Lower lobe of right lung (tissue), 2 donors: Measurements from ENCODE around the gene LRRTM1. TPM values are rescaled to one million over a fixed set of nuclear protein-coding genes. Genes with fewer than 3 reads are reported as not detected.

ENCODE experiments used
- ATAC-seq, 2 donors: fragments of 200-7000 bp; cut with Tn5 transposase; one replicate each; pipeline ENCODE4 v1.9.1; 2020 to 2022; ENCODE audit warnings: mild to moderate bottlenecking in 2 of 2, moderate library complexity in 2 of 2
- DNase-seq: peaks from one replicate; pipeline ENCODE4 v3.0.0-alpha.2; 2020
- H3K27ac ChIP-seq: fragments of 200-600 bp; one replicate; pipeline ENCODE4 v1.8.0; 2022
- H3K27me3 ChIP-seq: fragments of 200-600 bp; one replicate; pipeline ENCODE4 v1.8.0; 2022; ENCODE audit warnings: low read depth
- H3K36me3 ChIP-seq: fragments of 200-600 bp; one replicate; pipeline ENCODE4 v1.8.0; 2022; ENCODE audit warnings: mild to moderate bottlenecking
- H3K4me1 ChIP-seq: fragments of 200-600 bp; one replicate; pipeline ENCODE4 v1.8.0; 2022
- H3K4me3 ChIP-seq: fragments of 200-600 bp; one replicate; pipeline ENCODE4 v1.8.0; 2022; ENCODE audit warnings: mild to moderate bottlenecking
- H3K9me3 ChIP-seq: fragments of 200-600 bp; one replicate; pipeline ENCODE4 v1.8.0; 2022
- CTCF ChIP-seq: fragments of 200-600 bp; IDR thresholded peaks from one replicate; pipeline ENCODE4 v1.8.0; 2022; ENCODE audit warnings: antibody characterized with exemption, mild to moderate bottlenecking
- intact Hi-C: fragments of 100-400 bp; cut with DNase I; formaldehyde crosslinking; loops from one replicate; pipeline ENCODE4 v1.11.0; 2022
- total RNA-seq: library from RNA; stranded (reverse); fragmentation: NEBNext Ultra II Directional; extraction: Animal tissue kit (Norgen Biotek cat#: 25700); gene quantifications from one replicate; pipeline ENCODE4 v1.2.1, GENCODE V29; 2021
- donor health status: DM: no; HTN: yes; CAD: no; lungs with severe emphysema.

Gene LRRTM1
- total RNA-seq, 1 donor from 2014 or later: not detected

- ATAC-seq (no peak), DNase-seq (no peak)
- no peaks in the 10 kb centered on the region for H3K27me3 ChIP-seq
- H3K9me3 ChIP-seq: no peaks in the 10 kb centered on the region
- H3K4me1 ChIP-seq: no peaks in the 10 kb centered on the region
- no peak overlapping the region for H3K4me3 ChIP-seq
- H3K36me3 ChIP-seq: no peaks in the 10 kb centered on the region
- TF ChIP-seq CTCF: no peak
- intact Hi-C loops: no loop called here
- H3K27ac ChIP-seq: no peak overlapping the region
These were observed 34.2 kb upstream of the LRRTM1 start for GRCh38 chr2:80338794-80339193.

- Histone ChIP-seq H3K4me1 (no peaks in the 10 kb centered on the region), H3K27me3 (no peaks in the 10 kb centered on the region), H3K9me3 (no peaks in the 10 kb centered on the region), H3K4me3 (no peak overlapping the region), H3K27ac (no peak overlapping the region), H3K36me3 (no peaks in the 10 kb centered on the region)
- intact Hi-C loops: no loop called here
- ATAC-seq: no peak
- TF ChIP-seq CTCF: no peak
- DNase-seq: no peak
These were observed 30.9 kb upstream of the LRRTM1 start for GRCh38 chr2:80335411-80335810.

GRCh38 chr2:80333886-80334285 lies 29.3 kb upstream of the LRRTM1 start:
- DNase-seq: no peak
- intact Hi-C loops: no loop called here
- no peaks in the 10 kb centered on the region for H3K36me3 ChIP-seq
- ATAC-seq: no peak
- no peaks in the 10 kb centered on the region for H3K27me3 ChIP-seq
- no peak for TF ChIP-seq CTCF
- H3K9me3 ChIP-seq: no peaks in the 10 kb centered on the region
- H3K4me1 ChIP-seq: no peaks in the 10 kb centered on the region
- H3K27ac ChIP-seq: no peak overlapping the region
- no peak overlapping the region for H3K4me3 ChIP-seq

GRCh38 chr2:80330527-80331450 lies 26.2 kb upstream of the LRRTM1 start:
- ATAC-seq (no peak), DNase-seq (no peak)
- H3K36me3 ChIP-seq: no peaks in the 10 kb centered on the region
- no peak for TF ChIP-seq CTCF
- no peak overlapping the region for H3K4me3 ChIP-seq
- H3K4me1 ChIP-seq: no peaks in the 10 kb centered on the region
- no peaks in the 10 kb centered on the region for H3K27me3 ChIP-seq
- no peaks in the 10 kb centered on the region for H3K9me3 ChIP-seq
- H3K27ac ChIP-seq: no peak overlapping the region
- intact Hi-C loops: no loop called here

- ATAC-seq (no peak), DNase-seq (no peak)
- Histone ChIP-seq H3K36me3 (no peaks in the 10 kb centered on the region), H3K9me3 (no peaks in the 10 kb centered on the region), H3K27me3 (no peaks in the 10 kb centered on the region), H3K27ac (no peak overlapping the region), H3K4me1 (no peaks in the 10 kb centered on the region), H3K4me3 (no peak overlapping the region)
- no peak for TF ChIP-seq CTCF
- intact Hi-C loops: no loop called here
These were observed 24.9 kb upstream of the LRRTM1 start for GRCh38 chr2:80329491-80329890.
